GM18519 (cell line): ENCODE data around the gene SAMD14.

Experiments
- ATAC-seq: cut with Tn5 transposase; IDR thresholded peaks from one replicate; pipeline ENCODE4 v1.9.1; 2021; ENCODE audit warnings: mild to moderate bottlenecking, moderate library complexity; ENCODE audit not compliant: unreplicated experiment, low FRiP score

Gene SAMD14

GRCh38 chr17:50114849-50115357 lies 15.1 kb downstream of the SAMD14 start:
- no peak for ATAC-seq

- ATAC-seq: no peak
Observed at GRCh38 chr17:50114401-50114800, 15.6 kb downstream of the SAMD14 start.

GRCh38 chr17:50113624-50114320 lies 16.2 kb downstream of the SAMD14 start:
- no peak for ATAC-seq

GRCh38 chr17:50112694-50113093 lies 17.3 kb downstream of the SAMD14 start:
- no peak for ATAC-seq

- ATAC-seq: no peak
Observed at GRCh38 chr17:50111673-50112655, 18.0 kb downstream of the SAMD14 start.

- ATAC-seq: no peak
Observed at GRCh38 chr17:50110591-50111349, 19.2 kb downstream of the SAMD14 start.

GRCh38 chr17:50109785-50110184 lies 20.2 kb downstream of the SAMD14 start:
- no peak for ATAC-seq

GRCh38 chr17:50109207-50109606 lies 20.8 kb downstream of the SAMD14 start:
- no peak for ATAC-seq

GRCh38 chr17:50108556-50108955 lies 21.4 kb downstream of the SAMD14 start:
- ATAC-seq: no peak

- no peak for ATAC-seq
Observed at GRCh38 chr17:50107790-50108414, 22.1 kb downstream of the SAMD14 start.

GRCh38 chr17:50106393-50107131 lies 23.4 kb downstream of the SAMD14 start:
- ATAC-seq: no peak

- ATAC-seq: no peak
Observed at GRCh38 chr17:50105811-50106210, 24.1 kb downstream of the SAMD14 start.

GRCh38 chr17:50103941-50104340 lies 26.0 kb downstream of the SAMD14 start:
- no peak for ATAC-seq

GRCh38 chr17:50103252-50103651 lies 26.7 kb downstream of the SAMD14 start:
- ATAC-seq: no peak

GRCh38 chr17:50102164-50102991 lies 27.6 kb downstream of the SAMD14 start:
- no peak for ATAC-seq

- ATAC-seq: no peak
Observed at GRCh38 chr17:50101346-50102163, 28.4 kb downstream of the SAMD14 start.

- ATAC-seq: no peak
Observed at GRCh38 chr17:50100921-50101345, 29.0 kb downstream of the SAMD14 start.

- ATAC-seq: no peak
Observed at GRCh38 chr17:50100480-50100883, 29.5 kb downstream of the SAMD14 start.
